ENCODE data around the gene RHAG. TPM values are rescaled to one million over a fixed set of nuclear protein-coding genes. Genes with fewer than 3 reads are reported as not detected.

Gene RHAG
- total and polyA plus RNA-seq, 2 donors (not counting 1 experiment from before 2014, with no cell fraction given): not detected

DNA sequence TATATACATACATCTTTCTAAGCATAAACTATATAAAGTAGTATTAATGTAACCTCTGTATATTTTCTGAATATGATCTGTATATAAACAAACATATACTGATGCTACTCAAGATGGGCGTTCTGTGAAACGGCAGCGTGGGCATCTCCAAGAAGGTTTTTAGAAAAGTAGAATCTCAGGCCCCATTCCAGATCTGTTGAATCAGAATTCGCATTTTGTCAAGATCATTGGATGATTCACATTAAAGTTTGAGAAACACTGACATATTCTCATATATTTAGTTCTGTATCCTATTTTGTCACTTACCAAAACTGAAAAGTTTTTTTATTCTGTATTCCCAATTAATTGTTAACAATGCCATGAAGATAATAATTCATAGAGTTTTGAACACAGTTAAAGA lies 80.7 kb downstream of the RHAG start:
- no peaks in the 10 kb centered on the region for H3K79me2 ChIP-seq (ENCODE audit: control insufficient read depth, insufficient read depth, low read length)
- no peaks in the 10 kb centered on the region for H3K9me3 ChIP-seq (ENCODE audit: control extremely low read depth in 1 of 3, control insufficient read depth in 2 of 3, insufficient read depth in 1 of 3, low read length in 2 of 3)
- Mint-ChIP-seq H3K4me3 (no peak overlapping the region), H3K9me3 (ENCODE audit: insufficient read depth) (no peaks in the 10 kb centered on the region), H3K27me3 (peaks cover 11% of the 10 kb centered on the region), H3K27ac (no peak overlapping the region), H3K4me1 (peaks cover 11% of the 10 kb centered on the region)
- H3K9ac ChIP-seq (ENCODE audit: low read length): no peak overlapping the region
- H3K4me3 ChIP-seq (ENCODE audit: control extremely low read depth in 1 of 5, extremely low read depth in 1 of 5, insufficient read depth in 1 of 5, low read depth in 2 of 5, low read length in 4 of 5): no peak overlapping the region
- no peak for ATAC-seq (ENCODE audit: low read depth)
- no peak for DNase-seq
- H3K36me3 ChIP-seq (replicated peaks in 1 of 2; ENCODE audit: control extremely low read depth in 1 of 2, control insufficient read depth in 1 of 2, extremely low read depth in 1 of 2, insufficient read depth in 2 of 2, low read length in 1 of 2): no peaks in the 10 kb centered on the region
- H3K4me1 ChIP-seq (ENCODE audit: control insufficient read depth in 2 of 2, insufficient read depth in 2 of 2, low read length in 2 of 2): peaks cover 4 to 9% of the 10 kb centered on the region in 2 donors
- no peaks in the 10 kb centered on the region for H4K20me1 ChIP-seq (ENCODE audit: control insufficient read depth, insufficient read depth, low read length, poor library complexity, severe bottlenecking)
- no peak overlapping the region for H3K4me2 ChIP-seq (replicated peaks; ENCODE audit: low read depth, low read length, poor library complexity, severe bottlenecking)
- no peak overlapping the region for H2AFZ ChIP-seq (ENCODE audit: insufficient read depth, low read depth, low read length, poor library complexity, severe bottlenecking)
- ChIA-PET CTCF (no interaction called here), POLR2A (no interaction called here)
- peaks cover 0 to 10% (median 4%) of the 10 kb centered on the region in 4 experiments for H3K27me3 ChIP-seq (replicated peaks in 1 of 4; ENCODE audit: control extremely low read depth in 1 of 4, control insufficient read depth in 3 of 4, insufficient read depth in 4 of 4, low read length in 3 of 4)
- no peak overlapping the region for H3K27ac ChIP-seq (ENCODE audit: low read length in 2 of 2)
- intact Hi-C loops (cut with micrococcal nuclease): no loop called here
- WGBS (ENCODE audit: insufficient coverage): 100% methylated on average over 3 of the region's 4 CpGs
- no peak for TF ChIP-seq EZH2 (IDR thresholded peaks at IDR 0.05; ENCODE audit: borderline replicate concordance, insufficient read depth, low read depth, low read length, poor library complexity, severe bottlenecking)
- TF ChIP-seq, protein P1, sequence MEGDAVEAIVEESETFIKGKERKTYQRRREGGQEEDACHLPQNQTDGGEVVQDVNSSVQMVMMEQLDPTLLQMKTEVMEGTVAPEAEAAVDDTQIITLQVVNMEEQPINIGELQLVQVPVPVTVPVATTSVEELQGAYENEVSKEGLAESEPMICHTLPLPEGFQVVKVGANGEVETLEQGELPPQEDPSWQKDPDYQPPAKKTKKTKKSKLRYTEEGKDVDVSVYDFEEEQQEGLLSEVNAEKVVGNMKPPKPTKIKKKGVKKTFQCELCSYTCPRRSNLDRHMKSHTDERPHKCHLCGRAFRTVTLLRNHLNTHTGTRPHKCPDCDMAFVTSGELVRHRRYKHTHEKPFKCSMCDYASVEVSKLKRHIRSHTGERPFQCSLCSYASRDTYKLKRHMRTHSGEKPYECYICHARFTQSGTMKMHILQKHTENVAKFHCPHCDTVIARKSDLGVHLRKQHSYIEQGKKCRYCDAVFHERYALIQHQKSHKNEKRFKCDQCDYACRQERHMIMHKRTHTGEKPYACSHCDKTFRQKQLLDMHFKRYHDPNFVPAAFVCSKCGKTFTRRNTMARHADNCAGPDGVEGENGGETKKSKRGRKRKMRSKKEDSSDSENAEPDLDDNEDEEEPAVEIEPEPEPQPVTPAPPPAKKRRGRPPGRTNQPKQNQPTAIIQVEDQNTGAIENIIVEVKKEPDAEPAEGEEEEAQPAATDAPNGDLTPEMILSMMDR (IDR thresholded peaks at IDR 0.05): no peak

Other genes with a start within 250 kb of the RHAG start
- gene MMUT, start 173.6 kb downstream of the RHAG start, total RNA-seq: 10.6 and 11.2 TPM in 2 replicates
- gene MMUT, start 173.6 kb downstream of the RHAG start, polyA plus RNA-seq: 3.9 and 5.6 TPM in 2 replicates
- 6.6 and 7.5 TPM in 2 replicates for gene CENPQ, start 173.5 kb downstream of the RHAG start, total RNA-seq
- gene CENPQ, start 173.5 kb downstream of the RHAG start, polyA plus RNA-seq: 2.2 and 3.3 TPM in 2 replicates
- gene GLYATL3, start 136.9 kb downstream of the RHAG start, total RNA-seq: not detected in 2 replicates
- not detected in 2 replicates for gene GLYATL3, start 136.9 kb downstream of the RHAG start, polyA plus RNA-seq
- not detected in 2 replicates for gene C6orf141, start 86.2 kb downstream of the RHAG start, total RNA-seq
- not detected in 2 replicates for gene C6orf141, start 86.2 kb downstream of the RHAG start, polyA plus RNA-seq
- gene CRISP2, start 76.7 kb upstream of the RHAG start, total RNA-seq: not detected in 2 replicates
- gene CRISP2, start 76.7 kb upstream of the RHAG start, polyA plus RNA-seq: not detected in 2 replicates
- not detected in 2 replicates for gene CRISP3, start 107.5 kb upstream of the RHAG start, total RNA-seq
- not detected in 2 replicates for gene CRISP3, start 107.5 kb upstream of the RHAG start, polyA plus RNA-seq
- gene PGK2, start 150.4 kb upstream of the RHAG start, total RNA-seq: not detected in 2 replicates
- gene PGK2, start 150.4 kb upstream of the RHAG start, polyA plus RNA-seq: not detected in 2 replicates
- not detected in 2 replicates for gene CRISP1, start 229.7 kb upstream of the RHAG start, total RNA-seq
- not detected in 2 replicates for gene CRISP1, start 229.7 kb upstream of the RHAG start, polyA plus RNA-seq

All from B cell (primary cell).